Measurements from ENCODE around the gene SEPTIN10. TPM values are rescaled to one million over a fixed set of nuclear protein-coding genes. Genes with fewer than 3 reads are reported as not detected.

SEPTIN10 gene
- total and polyA plus RNA-seq, 2 experiments from 2014 or later = 52.3 to 85.1 TPM

- TF ChIP-seq REST (IDR thresholded peaks at IDR 0.05; ENCODE audit: unreplicated experiment) = no peak
- TF ChIP-seq CREB1 (CRISPR knock-in tag; IDR thresholded peaks at IDR 0.05; ENCODE audit: low read depth) = no peak
- TF ChIP-seq EZH2 (IDR thresholded peaks at IDR 0.05; ENCODE audit: low read depth, unreplicated experiment) = no peak
- no peak for TF ChIP-seq STAT1 (IDR thresholded peaks at IDR 0.05; ENCODE audit: unreplicated experiment)
- no peak for TF ChIP-seq JUNB (IDR thresholded peaks at IDR 0.05; ENCODE audit: unreplicated experiment)
- no peak for TF ChIP-seq NANOG (IDR thresholded peaks at IDR 0.05; ENCODE audit: borderline replicate concordance)
- TF ChIP-seq POLR2AphosphoS5 (IDR thresholded peaks at IDR 0.05; ENCODE audit: low read depth) = no peak
- TF ChIP-seq ZNF462 (CRISPR knock-in tag; IDR thresholded peaks at IDR 0.05) = no peak
These were observed 82.5 kb downstream of the SEPTIN10 start (continued) for GRCh38 chr2:109531221-109531620.
